Activated T-helper 2 cell treated with anti-CD3 and anti-CD28 coated beads, Interferon-gamma antibody, Interleukin-2, Interleukin-4, amounts not matched to agents 10 μg/mL and 5 μg/mL and 100 μg/mL, durations not matched to agents 14 hours and 24 hours and 36 hours (primary cell): ENCODE data around the gene WASF1. TPM values are rescaled to one million over a fixed set of nuclear protein-coding genes. Genes with fewer than 3 reads are reported as not detected.
A peak's percentile ranks its signal among the peaks of the same experiment; 100 is the strongest.

Experiments
- DNase-seq: peaks from one replicate; pipeline ENCODE4 v3.0.0; 2021; ENCODE audit warnings: low spot score
- H3K27ac Mint-ChIP-seq: one replicate; pipeline ENCODE4 v1.8.0; 2021; ENCODE audit warnings: mixed read lengths
- H3K27me3 Mint-ChIP-seq: one replicate; pipeline ENCODE4 v1.8.0; 2021; ENCODE audit warnings: low read depth, mixed read lengths
- H3K36me3 Mint-ChIP-seq: one replicate; pipeline ENCODE4 v1.8.0; 2021; ENCODE audit warnings: low read depth, mixed read lengths
- H3K4me1 Mint-ChIP-seq: one replicate; pipeline ENCODE4 v1.8.0; 2021; ENCODE audit warnings: low read depth, mixed read lengths
- H3K4me3 Mint-ChIP-seq: one replicate; pipeline ENCODE4 v1.8.0; 2021; ENCODE audit warnings: low read depth, mild to moderate bottlenecking, moderate library complexity, mixed read lengths
- H3K9me3 Mint-ChIP-seq: one replicate; pipeline ENCODE4 v1.8.0; 2021; ENCODE audit warnings: mixed read lengths
- intact Hi-C: fragments of 100-400 bp; cut with micrococcal nuclease; formaldehyde crosslinking; loops from one replicate; pipeline ENCODE4 v1.15.1; 2023
- total RNA-seq: library from RNA; stranded (reverse); gene quantifications from 2 replicates; pipeline ENCODE4 v1.2.3, GENCODE V29; 2022

The WASF1 gene
- total RNA-seq, 1 donor from 2014 or later: 2.3 TPM

GRCh38 chr6:110190726-110191125, 11.3 kb upstream of the WASF1 start:
- no peak overlapping the region for H3K4me3 Mint-ChIP-seq
- H3K27ac Mint-ChIP-seq: no peak overlapping the region
- peaks cover 17% of the 10 kb centered on the region for H3K36me3 Mint-ChIP-seq
- intact Hi-C loops: no loop called here
- DNase-seq: no peak
- H3K27me3 Mint-ChIP-seq: no peaks in the 10 kb centered on the region
- H3K4me1 Mint-ChIP-seq: peaks cover 9% of the 10 kb centered on the region
- no peaks in the 10 kb centered on the region for H3K9me3 Mint-ChIP-seq

- intact Hi-C loops: loop anchor here (10.0 kb wide), 2 partner anchors 734 to 804 kb away; partner anchors contain the start of genes CD164 and MICAL1
- H3K27ac Mint-ChIP-seq: no peak overlapping the region
- H3K4me1 Mint-ChIP-seq: peaks cover 19% of the 10 kb centered on the region
- H3K27me3 Mint-ChIP-seq: no peaks in the 10 kb centered on the region
- H3K9me3 Mint-ChIP-seq: no peaks in the 10 kb centered on the region
- DNase-seq: no peak
- H3K4me3 Mint-ChIP-seq: no peak overlapping the region
- peaks cover 10% of the 10 kb centered on the region for H3K36me3 Mint-ChIP-seq
Measured at GRCh38 chr6:110188791-110189190, 9.3 kb upstream of the WASF1 start.

GRCh38 chr6:110185879-110186278, 6.4 kb upstream of the WASF1 start:
- DNase-seq: no peak
- Mint-ChIP-seq H3K4me1 (peaks cover 19% of the 10 kb centered on the region), H3K27ac (peak overlapping the region; percentile 69), H3K4me3 (peak overlapping the region; percentile 49), H3K36me3 (peaks cover 7% of the 10 kb centered on the region), H3K9me3 (no peaks in the 10 kb centered on the region), H3K27me3 (no peaks in the 10 kb centered on the region)
- intact Hi-C loops: loop anchor here (10.0 kb wide), 2 partner anchors 731 to 801 kb away; partner anchors contain the start of genes CD164 and MICAL1

GRCh38 chr6:110183292-110183885, 3.9 kb upstream of the WASF1 start:
- intact Hi-C loops: loop anchor here (10.0 kb wide), 2 partner anchors 729 to 799 kb away; partner anchors contain the start of genes CD164 and MICAL1
- no peak for DNase-seq
- H3K27ac Mint-ChIP-seq: no peak overlapping the region

GRCh38 chr6:110181131-110182030, 1.9 kb upstream of the WASF1 start:
- no peak for DNase-seq
- Mint-ChIP-seq H3K36me3 (peaks cover 5% of the 10 kb centered on the region), H3K4me1 (peaks cover 20% of the 10 kb centered on the region), H3K9me3 (no peaks in the 10 kb centered on the region), H3K27me3 (peaks cover 11% of the 10 kb centered on the region), H3K27ac (no peak overlapping the region), H3K4me3 (no peak overlapping the region)
- intact Hi-C loops: loop anchor here (2.0 to 10.0 kb wide), 4 partner anchors 53 to 797 kb away; partner anchors contain the start of genes AK9, CD164, FIG4 and MICAL1

More at GRCh38 chr6:110183292-110183885, 3.9 kb upstream of the WASF1 start:
- peaks cover 7% of the 10 kb centered on the region for H3K36me3 Mint-ChIP-seq
- H3K4me1 Mint-ChIP-seq: peaks cover 22% of the 10 kb centered on the region
- H3K4me3 Mint-ChIP-seq: no peak overlapping the region
- H3K9me3 Mint-ChIP-seq: no peaks in the 10 kb centered on the region
- H3K27me3 Mint-ChIP-seq: peaks cover 2% of the 10 kb centered on the region

- no peak within 1 kb of the TSS for H3K4me3 Mint-ChIP-seq
- no peaks in the 10 kb centered on the region for H3K36me3 Mint-ChIP-seq
- peak; percentile 58 for DNase-seq
- no peak within 1 kb of the TSS for H3K27ac Mint-ChIP-seq
- H3K4me1 Mint-ChIP-seq: peaks cover 12% of the 10 kb centered on the region
- no peaks in the 10 kb centered on the region for H3K9me3 Mint-ChIP-seq
- intact Hi-C loops: loop anchor here (1.0 to 10.0 kb wide), 5 partner anchors 54 to 796 kb away; partner anchors contain the start of genes AK9, CD164, CDK19 and FIG4
- H3K27me3 Mint-ChIP-seq: peaks cover 12% of the 10 kb centered on the region
Measured at GRCh38 chr6:110180228-110181008, 948 bp upstream of the WASF1 start, which contains the start of gene CDC40. CDC40 (plus strand) TSS chr6:110180427; CDS start chr6:110180445, 18 bp downstream.

- intact Hi-C loops: loop anchor here (1.0 kb wide), 1 partner anchor 211 kb away; no protein-coding TSS in a partner anchor
- peaks cover 5% of the 10 kb centered on the region for H3K4me1 Mint-ChIP-seq
- H3K27me3 Mint-ChIP-seq: peaks cover 24% of the 10 kb centered on the region
- H3K36me3 Mint-ChIP-seq: no peaks in the 10 kb centered on the region
- H3K27ac Mint-ChIP-seq: peak overlapping the region; percentile 3
- DNase-seq: peak; percentile 39
- H3K4me3 Mint-ChIP-seq: peak overlapping the region; percentile 78
- H3K9me3 Mint-ChIP-seq: no peaks in the 10 kb centered on the region
Measured at GRCh38 chr6:110178626-110179405, 654 bp downstream of the WASF1 start.

GRCh38 chr6:110173506-110174132, 5.9 kb downstream of the WASF1 start:
- intact Hi-C loops: no loop called here
- Mint-ChIP-seq H3K4me1 (peaks cover 5% of the 10 kb centered on the region), H3K4me3 (no peak overlapping the region), H3K36me3 (no peaks in the 10 kb centered on the region), H3K27ac (no peak overlapping the region), H3K9me3 (no peaks in the 10 kb centered on the region), H3K27me3 (peaks cover 32% of the 10 kb centered on the region)
- DNase-seq: no peak

- Mint-ChIP-seq H3K9me3 (no peaks in the 10 kb centered on the region), H3K4me3 (no peak overlapping the region), H3K27me3 (peaks cover 24% of the 10 kb centered on the region), H3K4me1 (no peaks in the 10 kb centered on the region), H3K27ac (no peak overlapping the region), H3K36me3 (no peaks in the 10 kb centered on the region)
- intact Hi-C loops: no loop called here
- no peak for DNase-seq
Measured at GRCh38 chr6:110170081-110170480, 9.4 kb downstream of the WASF1 start.

- no peaks in the 10 kb centered on the region for H3K4me1 Mint-ChIP-seq
Measured at GRCh38 chr6:110158479-110158878, 21.0 kb downstream of the WASF1 start.

GRCh38 chr6:110147870-110148269, 31.6 kb downstream of the WASF1 start:
- no peaks in the 10 kb centered on the region for H3K4me1 Mint-ChIP-seq
- intact Hi-C loops: no loop called here
- H3K27me3 Mint-ChIP-seq: peaks cover 6% of the 10 kb centered on the region
- H3K9me3 Mint-ChIP-seq: no peaks in the 10 kb centered on the region
- no peak overlapping the region for H3K27ac Mint-ChIP-seq
- no peak for DNase-seq
- H3K4me3 Mint-ChIP-seq: no peak overlapping the region
- no peaks in the 10 kb centered on the region for H3K36me3 Mint-ChIP-seq

More at GRCh38 chr6:110158479-110158878, 21.0 kb downstream of the WASF1 start:
- intact Hi-C loops: no loop called here
- DNase-seq: no peak
- H3K27ac Mint-ChIP-seq: no peak overlapping the region
- no peaks in the 10 kb centered on the region for H3K9me3 Mint-ChIP-seq
- no peaks in the 10 kb centered on the region for H3K36me3 Mint-ChIP-seq
- no peak overlapping the region for H3K4me3 Mint-ChIP-seq
- peaks cover 14% of the 10 kb centered on the region for H3K27me3 Mint-ChIP-seq
